Measurements from ENCODE around the gene NCF4. TPM values are rescaled to one million over a fixed set of nuclear protein-coding genes. Genes with fewer than 3 reads are reported as not detected.

Gene NCF4
- total and polyA plus RNA-seq, 2 of the 4 experiments (the other 2 are of a cell fraction), result not detected

- intact Hi-C loops (cut with micrococcal nuclease), result no loop called here
- no peaks in the 10 kb centered on the region for H3K79me1 ChIP-seq (ENCODE audit: low read depth in 1 of 2, low read length in 2 of 2)
- H2AK9ac ChIP-seq (replicated peaks; ENCODE audit: low read depth, low read length, poor library complexity), result no peak overlapping the region
- no peak overlapping the region for H3K4me2 ChIP-seq (ENCODE audit: low read depth, low read length)
- no peaks in the 10 kb centered on the region; the same call in 1 of the 2 replicates for H4K20me1 ChIP-seq (ENCODE audit: insufficient read depth, low read length)
- no peak overlapping the region for H2AK5ac ChIP-seq (ENCODE audit: low read depth, low read length)
- H3K27ac ChIP-seq (ENCODE audit: insufficient read depth, low read length), result no peak overlapping the region
- dilution Hi-C loops (cut with HindIII; ENCODE audit: low sequenced_read_pairs, unreplicated experiment), result no loop called here
- no peak overlapping the region for H4K91ac ChIP-seq (ENCODE audit: insufficient read depth, low read depth, low read length)
- no peak overlapping the region for H3K4ac ChIP-seq (ENCODE audit: low read depth, low read length)
- H3K18ac ChIP-seq (ENCODE audit: low read depth, low read length), result no peak overlapping the region
- in situ Hi-C loops (cut with MboI; ENCODE audit: low sequenced_read_pairs), result no loop called here
- CTCF ChIA-PET, result no interaction called here
- no peak overlapping the region for H3K14ac ChIP-seq (replicated peaks; ENCODE audit: low read depth, low read length)
- no peak overlapping the region for H3K9ac ChIP-seq (ENCODE audit: low read depth, low read length)
- no CpG with 5 or more reads among the region's 6 CpGs for WGBS, 2 experiments (ENCODE audit: extremely low coverage in 2 of 2, insufficient read length in 1 of 2)
- no peak overlapping the region for H4K8ac ChIP-seq (ENCODE audit: low read depth in 2 of 2, low read length in 2 of 2)
- POLR2A ChIA-PET (ENCODE audit: unreplicated experiment), result no interaction called here
- H4K5ac ChIP-seq (ENCODE audit: low read depth, low read length), result no peak overlapping the region
- no peak overlapping the region for H2AFZ ChIP-seq (replicated peaks; ENCODE audit: low read length, poor library complexity)
- no peaks in the 10 kb centered on the region for H3K9me1 ChIP-seq (ENCODE audit: insufficient read depth, low read length)
- no peak for DNase-seq
- H3K36me3 ChIP-seq (ENCODE audit: control insufficient read depth, insufficient read depth, low read length), result no peaks in the 10 kb centered on the region
- no peaks in the 10 kb centered on the region for H3K9me3 ChIP-seq (ENCODE audit: control insufficient read depth, insufficient read depth, low read length)
- no peak for ATAC-seq (ENCODE audit: low read depth)
- no peak overlapping the region for H2BK15ac ChIP-seq (ENCODE audit: low read depth, low read length)
- TF ChIP-seq RCOR1 (IDR thresholded peaks at IDR 0.05; ENCODE audit: insufficient replicate concordance, low read length), result no peak
- no peak for TF ChIP-seq ELK1 (IDR thresholded peaks at IDR 0.05; ENCODE audit: borderline replicate concordance, low read depth, low read length)
- no peak for TF ChIP-seq MAFK (IDR thresholded peaks at IDR 0.05; ENCODE audit: low read depth, low read length)
- TF ChIP-seq MAZ (IDR thresholded peaks at IDR 0.05; ENCODE audit: borderline replicate concordance, low read depth, low read length), result no peak
- no peak for TF ChIP-seq CEBPB (IDR thresholded peaks at IDR 0.05; ENCODE audit: low read depth, low read length)
- no peak for TF ChIP-seq USF2 (IDR thresholded peaks at IDR 0.05; ENCODE audit: low read depth, low read length)
- no peak for TF ChIP-seq RAD21 (IDR thresholded peaks at IDR 0.05; ENCODE audit: low read length)
- no peak for TF ChIP-seq MXI1 (IDR thresholded peaks at IDR 0.05; ENCODE audit: borderline replicate concordance, low read depth, low read length)
- no peak for TF ChIP-seq CHD1 (IDR thresholded peaks at IDR 0.05; ENCODE audit: low read depth, low read length)
- TF ChIP-seq POLR2A (IDR thresholded peaks at IDR 0.05; ENCODE audit: low read depth, low read length), result no peak
- no peak for TF ChIP-seq CTCF (conservative IDR thresholded peaks at IDR 0.05; ENCODE audit: low read depth, low read length)
- no peak for TF ChIP-seq RFX5 (IDR thresholded peaks at IDR 0.05; ENCODE audit: low read depth, low read length)
- no peak for TF ChIP-seq FOS (IDR thresholded peaks at IDR 0.05; ENCODE audit: low read depth, low read length)
- TF ChIP-seq BHLHE40 (IDR thresholded peaks at IDR 0.05; ENCODE audit: low read depth, low read length), result no peak
- TF ChIP-seq SMC3 (IDR thresholded peaks at IDR 0.05; ENCODE audit: low read depth, low read length), result no peak
- no peak for TF ChIP-seq NFE2L2 (IDR thresholded peaks at IDR 0.05; ENCODE audit: low read depth, low read length)
- H3K27me3 ChIP-seq (ENCODE audit: control insufficient read depth, insufficient read depth, low read length), result peaks cover 30% of the 10 kb centered on the region
- no peak overlapping the region for H2BK120ac ChIP-seq (ENCODE audit: low read depth, low read length)
- no peak overlapping the region for H2BK5ac ChIP-seq (ENCODE audit: low read depth, low read length, poor library complexity, severe bottlenecking)
- H3K4me3 ChIP-seq (ENCODE audit: insufficient read depth, low read depth, low read length), result no peak overlapping the region
- no peaks in the 10 kb centered on the region for H3K4me1 ChIP-seq (ENCODE audit: control insufficient read depth, insufficient read depth, low read length)
- no TSS peak for BruUV-seq (replicated peaks)
- no peak overlapping the region for H3K56ac ChIP-seq (ENCODE audit: extremely low read depth, insufficient read depth, low read length)
- no peak overlapping the region for H2BK20ac ChIP-seq (ENCODE audit: low read depth, low read length)
- no peak overlapping the region for H3K23ac ChIP-seq (ENCODE audit: low read depth, low read length)
These were observed 14.9 kb downstream of the NCF4 start for GRCh38 chr22:36875741-36876140.

Measured in IMR-90 (cell line).